Measurements from ENCODE around the gene TRIM44.
A peak's percentile ranks its signal among the peaks of the same experiment; 100 is the strongest.

TRIM44 gene

DNA sequence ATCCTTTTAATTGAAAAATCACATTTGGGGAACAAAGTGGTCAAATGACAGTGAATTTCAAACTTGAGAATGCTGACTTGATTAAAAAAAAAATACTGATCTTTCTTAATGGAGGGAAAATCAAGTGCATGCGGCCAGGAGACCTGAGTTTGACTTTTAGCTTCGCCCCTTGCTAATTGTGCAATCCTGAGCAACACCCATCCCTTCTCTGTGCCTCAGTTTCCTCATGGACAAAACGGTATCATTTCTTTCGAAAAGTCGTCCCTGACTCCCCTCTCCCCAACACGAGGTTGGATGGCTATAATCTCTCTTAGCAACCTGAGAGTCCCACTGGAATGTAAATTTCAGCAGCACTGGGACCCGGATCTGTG, 45.3 kb upstream of the TRIM44 start:
- no peak overlapping the region for H3K4me2 ChIP-seq (ENCODE audit: insufficient read depth, low read length, poor library complexity, severe bottlenecking)
- H3K9ac ChIP-seq (ENCODE audit: low read depth, low read length, poor library complexity) = no peak overlapping the region
- peak overlapping the region; percentile 91 for H3K27ac ChIP-seq (replicated peaks; ENCODE audit: low read length)
- no peak overlapping the region for H2BK120ac ChIP-seq (ENCODE audit: low read depth, low read length)
- no peak overlapping the region for H2AK5ac ChIP-seq (ENCODE audit: low read depth, low read length)
- WGBS, 2 donors (ENCODE audit: extremely low coverage in 2 of 2, insufficient read length in 2 of 2, insufficient replicate concordance in 1 of 2) = no CpG with 5 or more reads among the region's 7 CpGs
- H3K9me3 ChIP-seq (replicated peaks in 1 of 2; ENCODE audit: control insufficient read depth in 2 of 2, insufficient read depth in 1 of 2, low read depth in 1 of 2, low read length in 2 of 2) = no peaks in the 10 kb centered on the region
- DNase-seq (ENCODE audit: low spot score) = no peak
- no peak overlapping the region for H2BK15ac ChIP-seq (ENCODE audit: low read length)
- H3K14ac ChIP-seq (ENCODE audit: low read length) = no peak overlapping the region
- H3K18ac ChIP-seq (ENCODE audit: low read length) = no peak overlapping the region
- no peak overlapping the region for H2BK12ac ChIP-seq (ENCODE audit: low read length)
- peaks cover 0 to 10% of the 10 kb centered on the region in 2 donors for H3K36me3 ChIP-seq (replicated peaks in 1 of 2; ENCODE audit: control insufficient read depth in 2 of 2, insufficient read depth in 2 of 2, low read length in 2 of 2)
- no peak overlapping the region for H4K8ac ChIP-seq (ENCODE audit: low read depth, low read length)
- peaks cover 5% of the 10 kb centered on the region for H3K79me1 ChIP-seq (ENCODE audit: low read depth, low read length)
- no peaks in the 10 kb centered on the region for H3K27me3 ChIP-seq (ENCODE audit: control insufficient read depth in 3 of 3, insufficient read depth in 3 of 3, low read depth in 1 of 3, low read length in 3 of 3)
- H3K4ac ChIP-seq (ENCODE audit: low read length) = no peak overlapping the region
- peak overlapping the region; percentile 97 for H2AFZ ChIP-seq (ENCODE audit: low read length)
- H4K91ac ChIP-seq (ENCODE audit: low read depth, low read length, poor library complexity) = no peak overlapping the region
- H3K4me3 ChIP-seq (ENCODE audit: low read length in 2 of 2) = peak overlapping the region in 1 of 2 donors; percentile 67
- peaks cover 7 to 15% of the 10 kb centered on the region in 2 donors for H3K4me1 ChIP-seq (ENCODE audit: control insufficient read depth in 2 of 2, insufficient read depth in 1 of 2, low read depth in 1 of 2, low read length in 2 of 2)
- no peak overlapping the region for H2BK5ac ChIP-seq (ENCODE audit: low read length)
- no peak overlapping the region for H3K23ac ChIP-seq (ENCODE audit: low read depth, low read length, poor library complexity)

DNA sequence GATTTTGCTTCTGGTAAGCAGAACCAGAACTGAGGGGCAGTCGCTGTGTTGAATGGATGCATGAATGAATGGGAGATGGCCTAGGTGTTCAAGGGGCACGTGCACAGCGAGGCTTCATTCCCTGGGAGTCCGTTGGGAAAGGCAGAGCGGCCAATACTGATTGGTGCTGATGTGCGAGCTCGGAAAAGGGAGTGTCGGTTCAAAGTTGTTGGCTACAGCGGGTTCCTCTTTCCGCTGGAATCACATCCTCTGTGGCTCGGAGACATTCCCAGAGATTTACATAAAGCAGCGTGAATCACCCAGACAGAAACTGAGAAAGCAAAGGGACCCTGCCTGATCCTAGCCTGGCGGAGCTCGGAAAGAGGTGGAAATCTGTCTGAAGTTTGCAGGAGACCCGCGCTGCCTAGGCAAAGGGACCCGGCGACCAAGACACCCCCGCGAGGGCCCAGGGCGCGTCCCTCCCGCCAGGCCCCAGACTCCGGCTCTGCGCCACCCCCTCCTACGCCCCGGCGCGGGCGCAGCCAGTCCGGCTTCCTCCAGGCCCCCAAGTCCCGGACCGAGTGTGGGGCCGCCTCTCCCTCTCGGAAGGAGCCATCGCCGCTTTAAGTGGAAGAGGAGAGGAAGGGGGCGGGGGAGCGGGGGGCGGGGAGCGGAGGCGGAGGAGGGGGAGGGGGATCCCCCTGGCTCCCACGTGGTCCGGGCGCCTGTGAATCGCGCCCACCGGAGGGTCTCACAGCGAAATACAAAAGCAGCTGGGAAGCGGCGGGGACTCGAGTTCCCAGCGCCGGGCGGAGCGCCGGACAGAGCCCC, 44.7 kb upstream of the TRIM44 start, which contains the start of gene FJX1:
FJX1 (plus strand) TSS at position 774 of the 810 bp plus-strand sequence. CDS start 177 bp downstream, outside the sequence.
- peaks cover 7 to 15% of the 10 kb centered on the region in 2 donors for H3K4me1 ChIP-seq (ENCODE audit: control insufficient read depth in 2 of 2, insufficient read depth in 1 of 2, low read depth in 1 of 2, low read length in 2 of 2)
- peak within 1 kb of the TSS; percentile 67 to 98 for H3K4me3 ChIP-seq (ENCODE audit: low read length in 2 of 2)

DNA sequence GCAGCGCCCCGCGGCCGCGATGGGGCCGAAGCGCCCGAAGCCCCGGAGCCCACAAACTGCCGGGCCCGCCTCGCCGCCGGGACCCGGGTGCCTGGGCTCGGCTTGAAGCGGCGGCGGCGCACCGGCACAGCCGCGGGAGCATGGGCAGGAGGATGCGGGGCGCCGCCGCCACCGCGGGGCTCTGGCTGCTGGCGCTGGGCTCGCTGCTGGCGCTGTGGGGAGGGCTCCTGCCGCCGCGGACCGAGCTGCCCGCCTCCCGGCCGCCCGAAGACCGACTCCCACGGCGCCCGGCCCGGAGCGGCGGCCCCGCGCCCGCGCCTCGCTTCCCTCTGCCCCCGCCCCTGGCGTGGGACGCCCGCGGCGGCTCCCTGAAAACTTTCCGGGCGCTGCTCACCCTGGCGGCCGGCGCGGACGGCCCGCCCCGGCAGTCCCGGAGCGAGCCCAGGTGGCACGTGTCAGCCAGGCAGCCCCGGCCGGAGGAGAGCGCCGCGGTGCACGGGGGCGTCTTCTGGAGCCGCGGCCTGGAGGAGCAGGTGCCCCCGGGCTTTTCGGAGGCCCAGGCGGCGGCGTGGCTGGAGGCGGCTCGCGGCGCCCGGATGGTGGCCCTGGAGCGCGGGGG, 44.0 kb upstream of the TRIM44 start:
- peak overlapping the region; percentile 87 for H2AK5ac ChIP-seq (ENCODE audit: low read depth, low read length)
- DNase-seq (ENCODE audit: low spot score) = peak; percentile 43
- H3K79me1 ChIP-seq (ENCODE audit: low read depth, low read length) = peaks cover 5% of the 10 kb centered on the region
- H3K23ac ChIP-seq (ENCODE audit: low read depth, low read length, poor library complexity) = peak overlapping the region; percentile 66
- WGBS, 2 donors (ENCODE audit: extremely low coverage in 2 of 2, insufficient read length in 2 of 2, insufficient replicate concordance in 1 of 2) = no CpG with 5 or more reads among the region's 91 CpGs
- peak overlapping the region; percentile 86 for H3K4me2 ChIP-seq (ENCODE audit: insufficient read depth, low read length, poor library complexity, severe bottlenecking)
- peaks cover 7 to 15% of the 10 kb centered on the region in 2 donors for H3K4me1 ChIP-seq (ENCODE audit: control insufficient read depth in 2 of 2, insufficient read depth in 1 of 2, low read depth in 1 of 2, low read length in 2 of 2)
- no peaks in the 10 kb centered on the region for H3K27me3 ChIP-seq (ENCODE audit: control insufficient read depth in 3 of 3, insufficient read depth in 3 of 3, low read depth in 1 of 3, low read length in 3 of 3)
- peak overlapping the region; percentile 89 for H2BK5ac ChIP-seq (ENCODE audit: low read length)
- H3K4ac ChIP-seq (ENCODE audit: low read length) = peak overlapping the region; percentile 37
- H3K18ac ChIP-seq (ENCODE audit: low read length) = peak overlapping the region; percentile 93
- H3K36me3 ChIP-seq (replicated peaks in 1 of 2; ENCODE audit: control insufficient read depth in 2 of 2, insufficient read depth in 2 of 2, low read length in 2 of 2) = peaks cover 0 to 10% of the 10 kb centered on the region in 2 donors
- H2AFZ ChIP-seq (ENCODE audit: low read length) = peak overlapping the region; percentile 80
- peak overlapping the region; percentile 88 for H4K91ac ChIP-seq (ENCODE audit: low read depth, low read length, poor library complexity)
- peak overlapping the region; percentile 56 for H2BK120ac ChIP-seq (ENCODE audit: low read depth, low read length)
- peak overlapping the region; percentile 92 for H3K14ac ChIP-seq (ENCODE audit: low read length)
- H3K9me3 ChIP-seq (replicated peaks in 1 of 2; ENCODE audit: control insufficient read depth in 2 of 2, insufficient read depth in 1 of 2, low read depth in 1 of 2, low read length in 2 of 2) = no peaks in the 10 kb centered on the region
- peak overlapping the region; percentile 73 for H2BK12ac ChIP-seq (ENCODE audit: low read length)
- H4K8ac ChIP-seq (ENCODE audit: low read depth, low read length) = no peak overlapping the region
- H3K27ac ChIP-seq (replicated peaks; ENCODE audit: low read length) = peak overlapping the region; percentile 83
- no peak overlapping the region for H2BK15ac ChIP-seq (ENCODE audit: low read length)
- peak overlapping the region; percentile 98 for H3K9ac ChIP-seq (ENCODE audit: low read depth, low read length, poor library complexity)
- peak overlapping the region; percentile 67 to 98 for H3K4me3 ChIP-seq (ENCODE audit: low read length in 2 of 2)

More for the DNA sequence above, 44.7 kb upstream of the TRIM44 start, which contains the start of gene FJX1:
- H3K4ac ChIP-seq (ENCODE audit: low read length) = peak within 1 kb of the TSS; percentile 77
- H3K23ac ChIP-seq (ENCODE audit: low read depth, low read length, poor library complexity) = peak within 1 kb of the TSS; percentile 66
- no peak within 1 kb of the TSS for H2BK15ac ChIP-seq (ENCODE audit: low read length)
- H3K27me3 ChIP-seq (ENCODE audit: control insufficient read depth in 3 of 3, insufficient read depth in 3 of 3, low read depth in 1 of 3, low read length in 3 of 3) = no peaks in the 10 kb centered on the region
- peak within 1 kb of the TSS; percentile 73 for H2BK12ac ChIP-seq (ENCODE audit: low read length)
- no peaks in the 10 kb centered on the region for H3K9me3 ChIP-seq (replicated peaks in 1 of 2; ENCODE audit: control insufficient read depth in 2 of 2, insufficient read depth in 1 of 2, low read depth in 1 of 2, low read length in 2 of 2)
- peaks cover 0 to 10% of the 10 kb centered on the region in 2 donors for H3K36me3 ChIP-seq (replicated peaks in 1 of 2; ENCODE audit: control insufficient read depth in 2 of 2, insufficient read depth in 2 of 2, low read length in 2 of 2)
- DNase-seq (ENCODE audit: low spot score) = peak; percentile 85
- peak within 1 kb of the TSS; percentile 91 for H3K27ac ChIP-seq (replicated peaks; ENCODE audit: low read length)
- peak within 1 kb of the TSS; percentile 82 for H2BK120ac ChIP-seq (ENCODE audit: low read depth, low read length)
- peak within 1 kb of the TSS; percentile 98 for H3K18ac ChIP-seq (ENCODE audit: low read length)
- H4K91ac ChIP-seq (ENCODE audit: low read depth, low read length, poor library complexity) = peak within 1 kb of the TSS; percentile 88
- peak within 1 kb of the TSS; percentile 87 for H2AK5ac ChIP-seq (ENCODE audit: low read depth, low read length)
- H3K9ac ChIP-seq (ENCODE audit: low read depth, low read length, poor library complexity) = peak within 1 kb of the TSS; percentile 98
- peak within 1 kb of the TSS; percentile 86 for H3K4me2 ChIP-seq (ENCODE audit: insufficient read depth, low read length, poor library complexity, severe bottlenecking)
- no peak within 1 kb of the TSS for H4K8ac ChIP-seq (ENCODE audit: low read depth, low read length)
- peak within 1 kb of the TSS; percentile 89 for H2BK5ac ChIP-seq (ENCODE audit: low read length)
- H3K14ac ChIP-seq (ENCODE audit: low read length) = peak within 1 kb of the TSS; percentile 92
- peak within 1 kb of the TSS; percentile 97 for H2AFZ ChIP-seq (ENCODE audit: low read length)
- no CpG with 5 or more reads among the region's 57 CpGs for WGBS, 2 donors (ENCODE audit: extremely low coverage in 2 of 2, insufficient read length in 2 of 2, insufficient replicate concordance in 1 of 2)
- H3K79me1 ChIP-seq (ENCODE audit: low read depth, low read length) = peaks cover 5% of the 10 kb centered on the region
